Keratinocyte (primary cell): Measurements from ENCODE around the gene MDGA2. TPM values are rescaled to one million over a fixed set of nuclear protein-coding genes. Genes with fewer than 3 reads are reported as not detected.

Experiments
- DNase-seq: peaks from one replicate; pipeline ENCODE4 v3.0.0-alpha.2; 2011; ENCODE audit warnings: low read depth, missing footprints, low spot score
- FAIRE-seq: peaks from 2 replicates; lab custom pipeline; 2011; peaks lifted over from hg19 to GRCh38; lab: Jason Lieb, UNC
- H2AFZ ChIP-seq: 2 replicates; pipeline ENCODE4 v1.6.0; 2012; ENCODE audit warnings: low read length, control low read depth, inconsistent platforms; ENCODE audit not compliant: control insufficient read depth
- H3K27ac ChIP-seq: 2 replicates; pipeline ENCODE4 v1.5.1; 2011; ENCODE audit warnings: low read length; ENCODE audit not compliant: control insufficient read depth, insufficient read depth
- H3K27me3 ChIP-seq: 3 replicates; pipeline ENCODE4 v1.6.0; 2011; ENCODE audit warnings: low read length; ENCODE audit not compliant: control insufficient read depth, insufficient read depth; ENCODE audit errors: extremely low read depth
- H3K36me3 ChIP-seq, 2 experiments: 2 replicates in 1 of 2; 3 replicates in 1 of 2; pipeline ENCODE4 v1.5.1; 2011; ENCODE audit warnings: low read length in 2 of 2, mild to moderate bottlenecking in 1 of 2; ENCODE audit not compliant: control insufficient read depth in 2 of 2, insufficient read depth in 2 of 2; ENCODE audit errors: extremely low read depth in 1 of 2
- H3K4me1 ChIP-seq: 3 replicates; pipeline ENCODE4 v1.5.1; 2011; ENCODE audit warnings: low read length; ENCODE audit not compliant: control insufficient read depth, insufficient read depth; ENCODE audit errors: extremely low read depth
- H3K4me2 ChIP-seq: 3 replicates; pipeline ENCODE4 v1.6.0; 2011; ENCODE audit warnings: low read depth, low read length; ENCODE audit not compliant: control insufficient read depth, insufficient read depth; ENCODE audit errors: extremely low read depth
- H3K4me3 ChIP-seq, 3 experiments: fragments of 200-600 bp in 1 of 3; sonication (generic) in 1 of 3; 2 replicates in 2 of 3; 3 replicates in 1 of 3; pipeline ENCODE4 v1.5.1; 2011 to 2016; ENCODE audit warnings: low read length in 3 of 3, mild to moderate bottlenecking in 3 of 3, control low read depth in 2 of 3, inconsistent platforms in 1 of 3, low read depth in 1 of 3, mixed read lengths in 1 of 3, mixed run types in 1 of 3, moderate library complexity in 1 of 3; ENCODE audit not compliant: control insufficient read depth in 2 of 3, insufficient read depth in 2 of 3; ENCODE audit errors: extremely low read depth in 1 of 3
- H3K79me2 ChIP-seq: 2 replicates; pipeline ENCODE4 v1.6.0; 2012; ENCODE audit warnings: low read length; ENCODE audit not compliant: control insufficient read depth, insufficient read depth
- H3K9ac ChIP-seq: 3 replicates; pipeline ENCODE4 v1.6.0; 2011; ENCODE audit warnings: low read length; ENCODE audit not compliant: control insufficient read depth, insufficient read depth; ENCODE audit errors: extremely low read depth
- H3K9me1 ChIP-seq: 3 replicates; pipeline ENCODE4 v1.6.0; 2011; ENCODE audit warnings: low read length; ENCODE audit not compliant: control insufficient read depth, insufficient read depth; ENCODE audit errors: extremely low read depth
- H3K9me3 ChIP-seq: 2 replicates; pipeline ENCODE4 v1.5.1; 2012; ENCODE audit warnings: low read depth, low read length; ENCODE audit not compliant: control insufficient read depth
- H4K20me1 ChIP-seq: 3 replicates; pipeline ENCODE4 v1.6.0; 2011; ENCODE audit warnings: low read length; ENCODE audit not compliant: control insufficient read depth, insufficient read depth; ENCODE audit errors: extremely low read depth
- EZH2 ChIP-seq: IDR thresholded peaks from one replicate; pipeline ENCODE4 v1.6.1; 2012; ENCODE audit warnings: inconsistent platforms, mild to moderate bottlenecking, low read length, moderate library complexity
- dilution Hi-C: fragments of 300-500 bp; cut with MboI; formaldehyde crosslinking; loops from one replicate; pipeline ENCODE4 v1.7.0; 2020; ENCODE audit warnings: low sequenced_read_pairs; ENCODE audit not compliant: extremely low pct_ligation_motif_present
- polyA plus RNA-seq, 5 experiments: library from polyadenylated mRNA; depleted of rRNA in 3 of 5; stranded (reverse) in 3 of 5; stranded (forward) in 1 of 5; unstranded in 1 of 5; fragments of >200 nt; gene quantifications; 1 replicate in 1 of 5; 2 replicates in 3 of 5; 3 replicates in 1 of 5; pipeline versions ENCODE4 v1.2.1 to v1.2.3, GENCODE V29; 2011 to 2012; ENCODE audit warnings: missing spikeins in 2 of 5, low read depth in 1 of 5, low replicate concordance in 1 of 5
- TF ChIP-seq, protein P1 (sequence below), 3 experiments: IDR thresholded peaks in 1 of 3; conservative IDR thresholded peaks in 1 of 3; optimal IDR thresholded peaks in 1 of 3; 2 replicates in 2 of 3; 3 replicates in 1 of 3; pipeline versions ENCODE3 to v1.5.1; 2011; ENCODE audit warnings: low read length in 3 of 3, mild to moderate bottlenecking in 3 of 3, moderate library complexity in 2 of 3, control low read depth in 1 of 3, inconsistent platforms in 1 of 3; ENCODE audit not compliant: insufficient read depth in 2 of 3; ENCODE audit errors: extremely low read depth in 1 of 3

MDGA2 gene
- polyA plus RNA-seq, 1 donor (not counting 4 experiments of a cell fraction or from before 2014, with no cell fraction given): not detected

DNA sequence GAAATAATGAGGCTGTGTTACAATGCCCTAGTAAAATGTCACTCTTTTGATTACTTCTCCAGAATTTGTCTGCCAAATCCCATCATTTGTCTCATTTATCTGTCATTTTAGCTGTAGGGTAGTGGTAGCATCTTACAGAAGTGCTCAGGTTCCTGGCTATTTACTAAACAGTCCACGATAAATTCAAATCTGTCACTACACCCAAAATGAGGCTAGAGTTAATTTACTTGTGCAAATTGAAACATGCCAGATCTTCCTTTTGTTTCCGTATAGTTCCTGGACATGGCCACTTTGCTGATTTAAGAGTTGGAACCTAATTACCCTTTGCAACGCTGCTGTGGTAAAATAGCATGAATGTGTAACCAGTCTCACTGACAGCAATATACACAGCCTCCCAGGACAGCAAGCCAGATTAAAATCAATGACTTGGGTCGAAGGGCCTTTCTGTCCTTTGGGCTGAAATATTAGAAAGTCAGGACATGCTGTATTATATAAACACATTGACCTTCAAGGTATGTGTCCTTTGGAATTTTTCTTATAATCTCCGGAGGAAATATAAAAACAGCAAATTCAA is 485.4 kb downstream of the MDGA2 start:
- no peaks in the 10 kb centered on the region for H3K9me1 ChIP-seq
- no peak overlapping the region for H3K9ac ChIP-seq
- TF ChIP-seq, protein P1, sequence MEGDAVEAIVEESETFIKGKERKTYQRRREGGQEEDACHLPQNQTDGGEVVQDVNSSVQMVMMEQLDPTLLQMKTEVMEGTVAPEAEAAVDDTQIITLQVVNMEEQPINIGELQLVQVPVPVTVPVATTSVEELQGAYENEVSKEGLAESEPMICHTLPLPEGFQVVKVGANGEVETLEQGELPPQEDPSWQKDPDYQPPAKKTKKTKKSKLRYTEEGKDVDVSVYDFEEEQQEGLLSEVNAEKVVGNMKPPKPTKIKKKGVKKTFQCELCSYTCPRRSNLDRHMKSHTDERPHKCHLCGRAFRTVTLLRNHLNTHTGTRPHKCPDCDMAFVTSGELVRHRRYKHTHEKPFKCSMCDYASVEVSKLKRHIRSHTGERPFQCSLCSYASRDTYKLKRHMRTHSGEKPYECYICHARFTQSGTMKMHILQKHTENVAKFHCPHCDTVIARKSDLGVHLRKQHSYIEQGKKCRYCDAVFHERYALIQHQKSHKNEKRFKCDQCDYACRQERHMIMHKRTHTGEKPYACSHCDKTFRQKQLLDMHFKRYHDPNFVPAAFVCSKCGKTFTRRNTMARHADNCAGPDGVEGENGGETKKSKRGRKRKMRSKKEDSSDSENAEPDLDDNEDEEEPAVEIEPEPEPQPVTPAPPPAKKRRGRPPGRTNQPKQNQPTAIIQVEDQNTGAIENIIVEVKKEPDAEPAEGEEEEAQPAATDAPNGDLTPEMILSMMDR (optimal IDR thresholded peaks at IDR 0.05 in 1 of 3, IDR thresholded peaks at IDR 0.05 in 1 of 3, conservative IDR thresholded peaks at IDR 0.05 in 1 of 3; ENCODE audit: extremely low read depth in 1 of 3, insufficient read depth in 2 of 3, low read length in 3 of 3): no peak
- TF ChIP-seq EZH2: no peak

DNA sequence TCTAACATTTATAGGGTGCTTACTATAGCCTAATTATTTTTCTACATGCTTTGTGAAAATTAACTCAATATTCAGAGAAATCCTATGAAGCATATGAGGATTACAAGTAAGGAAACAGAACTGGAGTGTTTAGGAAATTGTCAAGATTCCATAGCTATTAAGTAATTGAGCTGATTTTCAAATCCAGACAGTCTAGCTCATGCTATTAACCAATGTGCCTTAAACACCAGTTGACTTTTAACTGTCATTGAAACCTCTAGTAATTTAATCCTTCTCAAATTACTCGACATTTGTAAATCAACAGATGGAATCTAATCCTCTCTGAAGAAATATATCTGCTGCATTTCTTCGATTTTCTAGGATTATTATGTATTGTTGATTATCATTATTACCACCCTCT is 488.9 kb downstream of the MDGA2 start:
- Histone ChIP-seq H3K9me1 (no peaks in the 10 kb centered on the region), H3K9ac (no peak overlapping the region), H3K79me2 (no peaks in the 10 kb centered on the region), H4K20me1 (no peaks in the 10 kb centered on the region), H2AFZ (no peak overlapping the region), H3K4me1 (no peaks in the 10 kb centered on the region), H3K36me3 (no peaks in the 10 kb centered on the region), H3K4me2 (no peak overlapping the region), H3K9me3 (no peaks in the 10 kb centered on the region), H3K27me3 (no peaks in the 10 kb centered on the region), H3K4me3 (no peak overlapping the region), H3K27ac (no peak overlapping the region)
- dilution Hi-C loops: no loop called here
- FAIRE-seq (no peak), DNase-seq (no peak)
- no peak for TF ChIP-seq EZH2
- TF ChIP-seq, protein P1 (optimal IDR thresholded peaks at IDR 0.05 in 1 of 3, IDR thresholded peaks at IDR 0.05 in 1 of 3, conservative IDR thresholded peaks at IDR 0.05 in 1 of 3; ENCODE audit: extremely low read depth in 1 of 3, insufficient read depth in 2 of 3, low read length in 3 of 3): no peak

More for the DNA sequence above, 485.4 kb downstream of the MDGA2 start:
- DNase-seq (no peak), FAIRE-seq (no peak)
- Histone ChIP-seq H3K4me2 (no peak overlapping the region), H3K36me3 (no peaks in the 10 kb centered on the region), H2AFZ (no peak overlapping the region), H3K9me3 (no peaks in the 10 kb centered on the region), H3K4me1 (no peaks in the 10 kb centered on the region), H3K79me2 (no peaks in the 10 kb centered on the region), H3K4me3 (no peak overlapping the region), H3K27ac (no peak overlapping the region), H3K27me3 (no peaks in the 10 kb centered on the region), H4K20me1 (no peaks in the 10 kb centered on the region)
- dilution Hi-C loops: no loop called here
